ENCODE results near the gene CHD9. TPM values are rescaled to one million over a fixed set of nuclear protein-coding genes. Genes with fewer than 3 reads are reported as not detected.

The CHD9 gene
- 17.2 to 25.3 TPM (median 21.9 TPM) in 5 replicates for total RNA-seq (2022; extraction: Qiagen RNA extraction; ENCODE audit: low read depth)

DNA sequence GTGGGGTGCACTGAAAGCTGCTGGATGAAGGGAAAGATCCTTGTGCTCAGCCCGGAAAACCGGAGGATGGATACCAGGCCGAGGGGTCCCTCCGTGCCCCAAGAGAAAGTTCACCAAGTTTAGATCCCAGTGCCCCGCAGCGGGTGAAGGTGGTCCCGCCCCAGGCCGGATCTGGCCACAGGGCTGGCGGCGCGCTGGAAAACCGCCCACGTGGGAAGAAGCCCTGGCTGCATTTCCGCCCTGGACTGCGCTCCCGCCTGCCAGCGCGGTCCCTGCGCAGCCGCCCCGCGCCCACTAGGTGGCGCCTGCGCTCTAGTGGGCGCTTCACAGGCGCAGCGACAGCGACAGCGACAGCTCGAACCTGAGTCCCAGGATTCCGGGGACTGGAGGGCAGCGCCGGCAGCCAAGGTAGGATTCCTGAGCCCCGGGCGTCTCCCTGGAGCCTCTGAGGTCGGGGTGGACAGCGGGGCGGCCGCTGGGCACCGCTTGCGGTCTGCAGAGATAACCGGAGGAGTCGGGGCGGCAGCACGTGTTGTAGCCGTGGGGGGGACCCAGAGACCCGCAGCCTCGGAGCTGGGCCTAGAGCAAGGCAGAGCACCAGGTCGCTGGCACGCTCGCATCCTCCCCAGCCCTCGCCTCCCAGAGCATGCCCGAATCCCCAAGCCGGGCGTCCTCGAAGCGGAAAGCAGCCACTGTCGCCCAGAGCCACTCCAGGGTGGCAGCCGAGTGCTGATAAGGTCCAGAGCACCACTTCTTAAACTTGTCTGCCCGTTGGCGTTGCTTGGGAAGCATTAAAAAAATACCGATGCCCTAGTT lies at the start of gene CHD9:
CHD9 (plus strand) TSS at position 322 of the 816 bp plus-strand sequence. CDS start 101,099 bp downstream, outside the sequence.

DNA sequence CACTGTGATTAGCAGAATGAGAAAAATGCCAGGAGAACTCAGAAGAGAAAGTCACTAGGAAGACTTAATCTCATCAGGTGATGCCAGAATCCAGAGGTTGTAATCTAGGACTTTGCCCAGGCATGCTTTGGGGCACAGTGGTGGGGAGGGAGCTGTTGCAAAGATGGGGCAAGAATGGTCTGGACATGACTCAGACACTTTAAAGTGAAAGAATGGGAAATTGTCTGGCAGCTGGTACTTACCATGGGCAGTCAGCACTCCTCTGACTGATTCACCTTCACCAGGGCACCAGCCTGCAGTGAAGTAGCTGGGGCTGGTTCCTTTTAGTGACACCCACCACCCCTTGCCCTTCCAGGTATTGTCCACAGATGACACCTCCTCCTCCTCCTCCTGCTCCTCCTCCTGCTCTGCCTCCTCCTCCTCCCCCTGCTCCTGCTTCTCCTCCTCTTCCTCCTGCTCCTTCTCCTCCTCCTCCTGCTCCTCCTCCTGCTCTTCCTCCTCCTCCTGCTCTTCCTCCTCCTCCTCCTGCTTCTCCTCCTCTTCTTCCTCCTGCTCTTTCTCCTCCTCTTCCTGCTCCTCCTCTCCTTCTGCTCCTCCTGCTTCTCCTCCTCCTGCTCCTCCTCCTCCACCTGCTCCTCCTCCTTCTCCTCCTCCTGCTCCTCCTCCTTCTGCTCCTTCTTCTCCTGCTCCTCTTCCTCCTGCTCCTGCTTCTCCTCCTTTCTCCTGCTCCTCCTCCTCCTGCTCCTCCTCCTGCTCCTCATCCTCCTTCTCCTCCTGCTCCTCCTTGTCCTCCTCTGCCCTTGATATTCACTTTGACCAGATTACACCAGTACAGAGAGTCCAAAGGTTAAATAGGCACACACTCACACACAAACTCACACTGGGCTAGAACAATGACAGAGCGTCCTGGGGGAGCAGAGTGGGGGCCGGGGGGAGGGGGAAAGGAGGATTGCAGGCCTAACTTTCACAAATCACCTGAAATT lies 2.0 kb upstream of the CHD9 start, which contains the start of gene CHD9NB:
CHD9NB (minus strand) TSS at position 379 of the 983 bp plus-strand sequence. CDS start 8,739 bp downstream, outside the sequence.

Other genes starting within 250 kb of the CHD9 start
- 0.69 to 1.8 TPM (median 1.6 TPM) in 5 replicates for gene CHD9NB, start 2.1 kb upstream of the CHD9 start, total RNA-seq (2022; extraction: Qiagen RNA extraction; ENCODE audit: low read depth)

All from A549 treated with DMSO at 1 μM for 4 hours (cell line).